DMS53 treated with DMSO at 0.1 percent for 48 hours (cell line): ENCODE data around the gene OXLD1.

Experiments used
- DNase-seq: peaks from one replicate; lab custom pipeline; 2025; ENCODE audit not compliant: unreplicated experiment; lab: John Stamatoyannopoulos, UW

Gene OXLD1

DNA sequence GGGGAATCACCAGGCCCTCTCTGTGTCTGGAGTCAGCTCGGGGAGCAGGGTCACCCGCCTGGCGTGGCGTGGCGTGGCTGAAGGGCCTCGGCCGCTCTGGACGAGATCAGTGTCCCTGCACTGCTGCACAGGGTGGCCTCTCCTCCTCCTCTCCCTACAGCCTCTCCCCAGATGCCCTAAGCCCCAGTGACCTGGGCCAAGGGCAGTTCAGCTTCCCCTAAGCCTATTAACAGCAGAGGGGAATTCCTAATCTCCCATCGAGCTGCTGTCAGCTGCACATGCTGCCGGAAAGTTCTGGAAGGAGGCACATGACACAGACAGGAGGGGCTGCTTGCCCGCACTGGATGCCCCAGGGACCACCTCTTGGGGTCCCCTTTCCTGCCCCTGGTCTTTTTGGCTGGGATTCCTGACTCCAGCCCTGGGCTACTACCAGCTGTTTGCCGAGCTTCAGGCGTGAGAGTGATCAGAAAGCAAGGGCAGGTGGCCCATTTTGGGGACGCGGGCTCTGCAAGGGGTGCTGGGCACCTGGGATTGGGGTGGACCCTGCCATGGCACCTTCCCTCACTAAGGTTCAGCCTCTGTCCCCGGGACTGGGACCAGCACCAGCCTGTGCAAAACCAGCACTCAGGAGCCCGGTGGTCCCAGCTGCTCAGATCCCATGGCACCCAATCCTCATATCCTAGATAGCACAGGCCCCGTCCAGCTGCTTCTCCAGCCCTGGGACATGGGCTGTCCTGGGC, 10.9 kb downstream of the OXLD1 start:
- DNase-seq = no peak

DNA sequence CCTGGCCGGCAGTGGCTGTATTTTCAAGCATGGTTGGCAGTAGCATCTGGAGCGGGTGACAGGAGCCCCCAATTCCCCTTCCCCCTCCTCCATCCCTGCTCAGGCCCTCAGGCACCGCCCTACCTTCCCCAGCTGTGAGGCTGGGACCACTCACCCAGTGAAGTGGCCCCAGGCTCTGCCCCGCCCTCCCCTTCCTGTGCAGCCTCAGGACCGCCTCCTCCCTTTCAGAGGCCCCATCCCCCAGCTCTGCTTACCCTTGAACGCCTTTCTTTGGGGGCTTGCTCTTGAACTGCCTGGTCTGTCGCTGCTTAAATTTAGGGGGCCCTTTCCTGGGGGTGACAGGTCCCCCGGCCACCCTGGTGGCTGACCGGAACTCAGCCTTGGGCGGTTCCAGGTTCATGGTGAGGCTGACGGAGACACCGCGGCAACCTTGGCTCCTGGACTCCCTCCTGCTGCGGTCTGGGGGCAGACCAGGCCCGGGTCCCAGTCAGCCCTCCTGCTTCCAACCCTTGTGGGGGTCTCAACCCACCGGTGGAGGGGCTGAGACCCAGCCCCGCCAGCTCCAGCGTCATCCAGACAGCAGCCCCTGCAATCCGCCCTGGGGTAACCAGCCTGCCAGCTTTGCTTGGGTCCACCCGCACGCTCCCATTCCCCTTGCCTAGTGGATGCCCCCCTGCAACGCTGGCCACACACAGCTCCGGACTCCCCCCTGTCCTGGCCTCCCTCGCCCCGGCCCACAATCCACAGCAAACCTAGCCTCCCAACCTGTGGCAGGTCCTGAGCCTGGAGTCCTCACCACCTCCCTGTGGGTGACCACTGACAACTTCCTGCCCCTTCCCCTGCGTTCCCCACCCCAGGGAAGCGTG, 13.3 kb downstream of the OXLD1 start:
- DNase-seq = no peak

- peak; percentile 27 for DNase-seq
Observed at GRCh38 chr17:81651692-81652091, 14.7 kb downstream of the OXLD1 start.

- no peak for DNase-seq
Observed at GRCh38 chr17:81650951-81651350, 15.5 kb downstream of the OXLD1 start.

DNA sequence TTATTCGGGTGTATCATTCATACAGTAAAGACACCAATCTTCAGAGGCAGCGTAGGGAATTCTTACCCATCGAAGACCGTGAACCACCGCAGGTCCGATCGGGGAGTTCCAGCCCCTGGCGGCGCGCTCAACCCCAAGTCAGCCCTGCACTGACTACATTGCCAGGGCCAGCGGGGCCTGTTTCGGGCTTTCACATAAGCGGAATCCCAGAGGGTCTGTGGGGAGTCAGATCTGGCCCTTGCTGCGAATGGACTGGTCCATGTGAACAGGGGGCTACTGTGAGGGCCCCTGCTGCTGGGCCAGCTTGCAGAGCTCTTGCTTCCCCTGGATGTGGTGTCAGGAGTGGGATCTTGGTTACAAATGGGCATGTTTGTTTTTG, 17.7 kb downstream of the OXLD1 start:
- DNase-seq = no peak

DNA sequence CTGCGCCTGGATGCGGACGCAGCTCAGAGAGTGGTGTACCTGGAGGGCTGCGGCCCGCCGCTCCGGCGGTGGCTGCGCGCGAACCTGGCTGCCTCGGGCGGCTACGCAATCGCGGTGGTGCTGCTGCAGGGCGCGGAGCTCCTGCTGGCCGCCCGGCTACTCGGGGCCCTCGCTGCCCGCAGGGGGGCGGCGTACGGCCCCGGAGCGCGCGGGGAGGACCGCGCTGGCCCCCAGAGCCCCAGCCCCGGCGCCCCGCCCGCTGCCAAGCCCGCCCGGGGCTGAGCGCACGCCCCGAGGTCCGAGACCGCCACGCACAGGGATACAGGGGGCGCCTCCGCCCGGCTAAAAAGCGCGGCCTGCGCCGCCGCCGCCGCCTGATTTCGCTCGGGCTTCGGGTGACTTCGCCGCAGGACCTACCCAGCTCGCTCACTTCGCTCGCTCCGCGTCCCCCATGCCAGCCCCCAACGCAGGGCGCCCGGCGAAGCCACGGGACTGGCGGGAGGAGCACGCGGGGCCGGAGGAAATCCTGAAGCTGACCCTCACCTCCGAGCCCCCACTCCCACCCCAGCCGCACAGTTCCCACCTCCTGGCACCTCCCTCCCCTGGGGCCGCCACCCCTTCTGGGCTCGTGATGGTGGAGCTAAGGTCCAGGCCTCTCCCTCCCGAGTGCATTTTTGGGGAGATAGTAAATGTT, 18.2 kb downstream of the OXLD1 start:
- DNase-seq = no peak

- no peak for DNase-seq
Observed at GRCh38 chr17:81647640-81648012, 18.8 kb downstream of the OXLD1 start.

DNA sequence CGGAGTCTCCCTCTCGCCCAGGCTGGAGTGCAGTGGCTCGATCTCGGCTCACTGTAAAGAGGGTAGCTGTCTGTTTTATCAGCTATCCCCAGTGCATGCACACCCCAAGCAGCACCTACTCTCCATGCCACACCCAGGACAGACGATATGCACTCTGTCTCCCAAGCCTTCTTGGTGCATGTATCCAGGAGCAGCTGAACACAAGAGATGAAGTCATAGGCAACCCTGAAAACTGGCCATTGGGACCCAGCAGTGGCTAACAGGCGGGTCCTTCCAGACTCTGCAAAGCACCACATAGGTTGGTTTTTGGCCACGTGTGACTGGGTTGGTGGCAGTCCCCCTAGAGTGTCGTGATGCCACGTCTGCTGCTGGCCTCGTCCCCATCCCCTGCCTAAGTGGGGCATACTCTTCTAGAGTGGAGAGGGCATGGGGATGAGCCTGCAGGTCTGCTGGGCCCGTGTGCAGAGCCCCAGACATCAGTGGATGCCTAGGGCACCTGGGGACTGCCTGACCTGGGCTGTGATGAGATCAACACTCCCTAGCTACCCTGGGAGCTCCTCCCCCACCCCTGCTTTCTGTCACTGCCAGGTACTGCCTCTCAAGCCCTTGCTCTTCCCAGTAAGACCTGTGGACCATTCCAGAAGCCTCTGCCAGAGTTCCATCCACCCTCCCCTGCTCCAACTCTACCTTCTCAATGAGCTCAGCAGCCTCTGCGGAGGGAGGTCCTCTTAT, 19.4 kb downstream of the OXLD1 start:
- no peak for DNase-seq

DNA sequence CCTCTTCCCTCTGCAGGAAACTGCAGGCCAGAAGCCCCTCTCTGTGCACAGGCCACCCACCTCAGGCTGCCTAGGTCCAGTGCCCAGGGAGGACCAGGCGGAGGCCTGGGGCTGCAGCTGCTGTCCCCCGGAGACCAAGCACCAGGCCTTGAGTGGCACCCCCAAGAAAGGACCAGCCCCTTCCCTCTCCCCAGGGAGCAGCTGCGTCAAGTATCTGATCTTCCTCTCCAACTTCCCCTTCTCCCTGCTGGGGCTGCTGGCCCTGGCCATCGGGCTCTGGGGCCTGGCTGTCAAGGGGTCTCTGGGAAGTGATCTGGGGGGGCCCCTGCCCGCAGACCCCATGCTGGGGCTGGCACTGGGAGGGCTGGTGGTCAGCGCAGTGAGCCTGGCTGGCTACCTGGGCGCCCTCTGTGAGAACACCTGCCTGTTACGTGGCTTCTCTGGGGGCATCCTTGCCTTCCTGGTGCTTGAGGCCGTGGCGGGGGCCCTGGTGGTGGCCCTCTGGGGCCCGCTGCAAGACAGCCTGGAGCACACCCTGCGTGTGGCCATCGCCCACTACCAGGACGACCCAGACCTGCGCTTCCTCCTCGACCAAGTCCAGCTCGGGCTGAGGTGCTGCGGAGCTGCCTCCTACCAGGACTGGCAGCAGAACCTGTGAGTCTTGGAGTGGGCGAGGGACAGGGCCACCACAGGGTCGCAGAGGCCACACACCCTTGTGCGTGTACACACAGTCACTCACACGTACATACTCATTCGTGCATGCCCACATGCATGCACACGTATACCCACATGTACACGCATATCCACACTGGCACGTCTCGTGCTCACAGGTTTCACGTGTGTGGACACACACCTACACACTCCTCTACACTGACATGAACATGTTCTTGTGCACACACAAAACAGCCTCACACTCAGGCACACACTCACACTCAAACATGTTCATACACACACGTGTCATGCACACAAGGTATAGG, 21.1 kb downstream of the OXLD1 start:
- no peak for DNase-seq

GRCh38 chr17:81644496-81644895, 21.9 kb downstream of the OXLD1 start:
- no peak for DNase-seq

DNA sequence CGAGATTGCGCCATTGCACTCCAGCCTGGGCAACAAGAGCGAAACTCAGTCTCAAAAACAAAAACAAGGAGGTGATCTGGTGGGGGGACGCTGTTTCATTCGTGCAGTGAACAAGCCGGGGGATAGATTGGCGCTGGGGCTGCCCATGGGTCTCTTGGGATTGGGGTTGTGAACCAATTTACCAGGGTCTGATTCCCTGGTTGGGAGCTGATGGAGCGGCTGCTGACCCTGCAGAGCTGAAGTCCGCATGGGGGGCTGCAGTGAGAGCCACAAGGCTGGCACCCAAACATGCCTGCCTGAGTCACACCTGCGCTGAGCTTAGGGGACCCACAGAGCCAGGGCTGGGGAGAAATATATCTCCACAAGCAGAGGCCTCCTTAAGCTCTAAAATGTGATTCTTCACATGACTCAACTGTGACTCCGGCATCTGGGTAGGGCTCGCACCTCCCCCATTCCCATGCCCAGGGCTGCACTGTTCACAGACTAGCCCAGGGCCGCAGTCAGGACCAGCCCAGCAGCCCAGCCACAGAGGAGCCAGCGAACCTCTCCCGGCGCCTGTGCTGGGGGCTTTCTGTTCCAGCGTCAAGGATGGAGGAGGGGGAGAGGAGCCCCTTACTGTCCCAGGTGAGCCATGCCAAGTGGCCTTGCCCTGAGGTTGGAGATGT, 24.4 kb downstream of the OXLD1 start:
- no peak for DNase-seq

- no peak for DNase-seq
Observed at GRCh38 chr17:81640011-81640410, 26.4 kb downstream of the OXLD1 start.

DNA sequence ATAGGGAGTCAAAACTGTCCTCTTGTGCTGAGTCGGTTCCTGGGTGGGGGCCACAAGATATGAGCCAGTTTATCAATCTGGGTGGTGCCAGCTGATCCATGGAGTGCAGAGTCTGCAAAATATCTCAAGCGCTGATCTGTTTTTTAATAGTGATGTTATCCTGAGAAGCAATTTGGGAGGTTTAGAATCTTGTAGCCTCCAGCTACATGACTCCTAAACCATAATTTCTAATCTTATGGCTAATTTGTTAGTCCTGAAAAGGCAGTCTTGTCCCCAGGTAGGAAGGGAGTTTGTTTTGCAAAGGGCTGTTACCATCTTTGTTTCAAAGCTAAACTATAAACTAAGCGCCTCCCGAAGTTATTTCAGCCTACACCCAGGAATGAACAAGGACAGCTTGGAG, 27.7 kb downstream of the OXLD1 start:
- DNase-seq = no peak

DNA sequence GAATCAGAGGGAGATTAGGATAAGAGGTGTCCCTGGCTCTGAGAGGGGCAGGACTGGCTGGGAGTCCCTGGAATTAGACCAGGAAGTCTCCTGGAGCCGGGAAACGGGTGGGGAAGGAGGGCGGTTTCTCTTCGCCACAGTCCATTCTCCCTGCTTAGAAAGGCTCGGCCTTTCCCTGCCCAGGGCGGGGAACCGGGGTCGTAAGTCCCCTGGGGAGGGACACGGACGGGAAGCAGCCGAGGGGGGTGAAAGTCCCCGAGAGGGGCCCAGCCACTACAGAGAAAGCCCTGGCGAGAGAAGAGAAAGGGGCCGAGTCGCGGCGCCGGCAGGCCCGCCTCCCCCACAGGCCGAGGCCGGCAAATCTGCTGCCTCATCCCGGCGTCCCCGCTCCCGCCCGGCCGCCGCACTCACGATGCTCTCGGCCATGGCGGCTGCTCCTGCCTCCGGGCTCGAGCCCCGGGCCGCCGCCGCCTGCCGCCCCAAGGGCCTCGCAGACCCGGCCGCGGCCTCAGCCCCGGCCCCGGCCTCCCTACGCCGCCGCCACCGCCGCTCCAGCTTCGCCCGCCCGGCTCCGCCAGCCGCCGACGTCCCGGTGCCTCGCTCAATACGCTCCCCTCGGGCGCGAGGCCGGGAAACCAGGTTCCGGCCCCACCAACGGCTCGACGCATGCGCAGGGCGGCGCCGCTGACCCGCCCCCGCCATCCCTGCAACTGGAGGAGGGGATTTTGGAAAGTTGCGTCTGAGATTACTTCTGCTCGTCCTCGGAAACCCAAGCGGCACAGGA, 29.7 kb downstream of the OXLD1 start, which contains the start of the genes NPLOC4 and TSPAN10:
Gene NPLOC4 (minus strand): TSS at position 608 of the 784 bp plus-strand sequence. CDS start 182 bp downstream, at position 426.
Gene TSPAN10 (plus strand): TSS at position 692 of the 784 bp plus-strand sequence. CDS start 5,217 bp downstream, outside the sequence.
- peak; percentile 47 for DNase-seq

DNA sequence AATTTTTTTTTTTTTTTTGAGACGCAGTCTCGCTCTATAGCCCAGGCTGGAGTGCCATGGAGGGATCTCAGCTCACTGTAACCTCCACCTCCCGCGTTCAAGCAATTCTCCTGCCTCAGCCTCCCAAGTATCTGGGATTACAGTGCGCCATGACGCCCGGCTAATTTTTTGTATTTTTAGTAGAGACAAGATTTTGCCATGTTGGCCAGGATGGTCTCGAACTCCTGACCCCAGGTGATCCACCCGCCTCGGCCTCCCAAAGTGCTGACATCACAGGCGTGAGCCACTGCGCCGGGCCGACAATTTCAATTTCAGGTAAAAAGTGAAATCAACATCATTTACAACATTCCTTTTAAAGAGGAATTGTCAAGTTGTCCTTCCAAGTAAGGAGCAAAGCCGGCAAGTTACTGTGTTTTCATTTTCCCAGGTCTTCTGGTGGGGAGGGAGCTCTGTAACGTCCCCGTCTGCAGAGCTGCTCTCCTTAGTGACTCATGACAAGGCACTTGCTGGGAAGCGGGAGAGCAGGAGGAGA, 30.4 kb downstream of the OXLD1 start:
- DNase-seq = no peak

DNA sequence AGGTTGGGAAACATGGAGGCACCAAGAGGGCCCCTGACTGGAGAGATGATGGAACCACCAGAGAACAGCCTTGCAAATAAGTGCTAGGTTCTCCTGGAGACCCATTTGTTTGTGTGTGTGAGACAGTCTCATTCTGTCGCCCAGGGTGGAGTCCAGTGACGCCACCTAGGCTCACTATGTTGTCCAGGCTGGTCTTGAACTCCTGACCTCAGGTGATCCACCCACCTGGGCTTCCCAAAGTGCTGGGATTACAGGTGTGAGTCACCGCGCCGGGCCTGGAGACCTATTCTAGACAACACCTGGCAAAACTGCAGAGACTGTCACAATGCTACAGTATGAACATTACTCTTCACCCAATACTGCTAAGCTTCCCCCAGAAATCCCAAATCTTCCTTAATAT, 31.0 kb downstream of the OXLD1 start:
- no peak for DNase-seq

DNA sequence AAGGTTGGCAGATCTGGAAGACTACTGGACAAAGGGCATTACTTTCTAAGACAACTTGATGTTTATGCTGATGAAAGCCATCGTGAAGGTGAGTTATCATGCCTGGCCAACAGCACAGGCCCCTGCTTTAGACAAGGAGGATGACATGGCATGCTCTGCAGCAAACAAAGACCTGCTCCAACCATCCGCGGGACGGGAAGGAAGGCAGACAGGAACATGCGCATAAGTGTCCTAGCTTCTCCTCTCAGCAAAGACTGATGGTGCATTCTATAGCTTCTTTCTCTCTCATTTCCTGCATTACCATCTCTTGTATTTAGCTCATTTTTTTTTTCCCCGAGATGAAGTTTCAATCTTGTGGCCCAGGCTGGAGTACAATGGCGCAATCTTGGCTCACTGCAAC, 34.9 kb downstream of the OXLD1 start:
- no peak for DNase-seq

DNA sequence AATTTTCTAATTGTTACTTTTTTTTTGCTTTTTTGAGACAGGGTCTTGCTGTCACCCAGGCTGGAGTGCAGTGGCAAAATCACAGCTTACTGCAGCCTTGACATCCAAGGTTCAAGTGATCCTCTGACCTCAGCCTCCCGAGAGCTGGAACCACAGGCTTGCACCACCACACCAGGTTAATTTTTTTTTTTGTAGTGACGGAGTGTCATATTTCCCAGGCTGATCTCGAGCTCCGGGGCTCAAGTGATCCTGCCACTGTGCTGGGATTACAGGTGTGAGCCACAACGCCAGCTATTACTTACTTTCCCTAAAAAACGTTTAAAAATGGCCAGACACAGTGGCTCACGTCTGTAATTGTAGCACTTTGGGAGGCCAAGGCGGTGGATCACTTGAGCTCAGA, 36.1 kb downstream of the OXLD1 start:
- no peak for DNase-seq
